Embryonic facial prominence (tissue), 1 donor: ENCODE measurements around the gene CCS.
"Not testable (repeated sequence)": the region's sequence is repeated elsewhere in the genome, so short reads cannot be mapped to it uniquely, and the experiment has no call there.

Experiments used
- DNase-seq: peaks from one replicate; pipeline ENCODE4 v3.0.0-alpha.2; 2016; ENCODE audit errors: extremely low spot score

Gene CCS

GRCh38 chr11:66561178-66561974 lies 31.6 kb upstream of the CCS start:
- DNase-seq = no peak

- no peak for DNase-seq
Measured at GRCh38 chr11:66561975-66562248, 31.1 kb upstream of the CCS start.

- no peak for DNase-seq
Measured at GRCh38 chr11:66562275-66562674, 30.7 kb upstream of the CCS start.

- DNase-seq = no peak
Measured at GRCh38 chr11:66562907-66563583, 29.9 kb upstream of the CCS start.

- DNase-seq = no peak
Measured at GRCh38 chr11:66563832-66564231, 29.2 kb upstream of the CCS start.

- no peak for DNase-seq
Measured at GRCh38 chr11:66564538-66564937, 28.4 kb upstream of the CCS start.

GRCh38 chr11:66564984-66565383 lies 28.0 kb upstream of the CCS start:
- DNase-seq = no peak

GRCh38 chr11:66566221-66566620 lies 26.8 kb upstream of the CCS start:
- DNase-seq = no peak

GRCh38 chr11:66567787-66568123 lies 25.2 kb upstream of the CCS start:
- no peak for DNase-seq

GRCh38 chr11:66568124-66568916 lies 24.7 kb upstream of the CCS start, which contains the start of gene CTSF:
Gene CTSF (minus strand): TSS chr11:66568606. CDS start chr11:66568486, 120 bp downstream.
- DNase-seq = no peak

GRCh38 chr11:66569076-66569475 lies 23.9 kb upstream of the CCS start:
- no peak for DNase-seq

GRCh38 chr11:66570079-66570849 lies 22.7 kb upstream of the CCS start:
- DNase-seq = no peak

- DNase-seq = no peak
Measured at GRCh38 chr11:66570850-66571180, 22.2 kb upstream of the CCS start.

GRCh38 chr11:66579017-66579606 lies 13.9 kb upstream of the CCS start:
- no peak for DNase-seq

- no peak for DNase-seq
Measured at GRCh38 chr11:66580803-66581202, 12.2 kb upstream of the CCS start.

GRCh38 chr11:66581261-66581660 lies 11.7 kb upstream of the CCS start:
- no peak for DNase-seq

- DNase-seq = not testable (repeated sequence)
Measured at GRCh38 chr11:66582565-66583147, 10.3 kb upstream of the CCS start.

- not testable (repeated sequence) for DNase-seq
Measured at GRCh38 chr11:66585447-66585846, 7.5 kb upstream of the CCS start.

- no peak for DNase-seq
Measured at GRCh38 chr11:66586136-66586535, 6.8 kb upstream of the CCS start.

GRCh38 chr11:66589315-66589714 lies 3.7 kb upstream of the CCS start:
- DNase-seq = not testable (repeated sequence)

- DNase-seq = no peak
Measured at GRCh38 chr11:66589996-66590675, 2.8 kb upstream of the CCS start.
